Bronchial epithelial cell (primary cell): ENCODE results near the gene SRGAP2C. TPM values are rescaled to one million over a fixed set of nuclear protein-coding genes. Genes with fewer than 3 reads are reported as not detected.
"Not testable (repeated sequence)": the region's sequence is repeated elsewhere in the genome, so short reads cannot be mapped to it uniquely, and the experiment has no call there.

Experiments
- DNase-seq: peaks from one replicate; pipeline ENCODE4 v3.0.0-alpha.2; 2010; ENCODE audit warnings: low read depth
- FAIRE-seq: peaks from 2 replicates; lab custom pipeline; 2011; peaks lifted over from hg19 to GRCh38; lab: Jason Lieb, UNC
- H3K27me3 ChIP-seq: 2 replicates; pipeline ENCODE4 v1.5.1; 2011; ENCODE audit warnings: low read length; ENCODE audit not compliant: control insufficient read depth, insufficient read depth
- H3K36me3 ChIP-seq: 2 replicates; pipeline ENCODE4 v1.5.1; 2011; ENCODE audit warnings: low read length; ENCODE audit not compliant: control insufficient read depth, insufficient read depth
- H3K4me3 ChIP-seq: 2 replicates; pipeline ENCODE4 v1.5.1; 2011; ENCODE audit warnings: mild to moderate bottlenecking, low read depth, low read length, control low read depth
- total RNA-seq: library from RNA; depleted of rRNA; stranded (reverse); fragments of >200 nt; gene quantifications from 2 replicates; pipeline ENCODE4 v1.2.1, GENCODE V29; 2014

Gene SRGAP2C
- total RNA-seq, 1 donor from 2014 or later = 11.6 TPM

DNA sequence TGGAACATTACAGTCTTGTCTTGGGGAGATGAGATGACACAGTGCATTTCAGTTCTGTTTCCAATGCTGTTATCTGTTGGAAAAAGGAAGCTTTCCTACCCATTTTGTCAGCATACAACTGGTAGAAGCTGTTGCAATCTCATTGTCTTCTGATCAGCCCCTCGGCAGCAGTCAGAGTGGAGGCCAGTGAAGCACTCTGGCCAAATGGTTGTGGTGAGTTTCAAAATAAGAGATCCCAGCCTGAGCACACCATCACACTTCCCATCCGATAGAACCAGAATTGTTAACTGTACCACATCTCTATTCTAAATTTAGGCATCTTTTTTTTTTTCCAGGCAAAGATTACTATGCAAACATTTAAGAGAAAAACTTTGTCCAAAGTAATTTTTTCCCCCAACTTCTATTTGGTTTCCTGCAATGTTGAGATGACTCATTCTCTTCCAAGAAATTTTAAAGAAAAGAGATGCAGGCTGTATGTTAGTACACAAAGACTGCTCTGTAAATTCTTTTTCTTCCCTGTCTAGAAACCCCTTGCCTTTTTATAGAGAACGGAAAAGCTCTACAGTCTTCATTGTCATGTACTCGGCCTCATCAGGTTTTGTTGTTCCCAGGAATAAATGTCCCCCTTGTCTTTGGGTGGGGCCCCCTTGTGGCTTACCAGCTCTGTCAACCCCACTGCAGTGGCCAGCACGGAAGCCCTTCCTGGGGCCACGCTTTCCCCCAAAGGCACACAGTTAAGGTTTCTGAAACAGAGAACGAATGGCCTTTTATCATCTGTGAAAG lies 176.9 kb downstream of the SRGAP2C start:
- H3K4me3 ChIP-seq, DNase-seq, H3K27me3 ChIP-seq, FAIRE-seq, H3K36me3 ChIP-seq: not testable (repeated sequence)

DNA sequence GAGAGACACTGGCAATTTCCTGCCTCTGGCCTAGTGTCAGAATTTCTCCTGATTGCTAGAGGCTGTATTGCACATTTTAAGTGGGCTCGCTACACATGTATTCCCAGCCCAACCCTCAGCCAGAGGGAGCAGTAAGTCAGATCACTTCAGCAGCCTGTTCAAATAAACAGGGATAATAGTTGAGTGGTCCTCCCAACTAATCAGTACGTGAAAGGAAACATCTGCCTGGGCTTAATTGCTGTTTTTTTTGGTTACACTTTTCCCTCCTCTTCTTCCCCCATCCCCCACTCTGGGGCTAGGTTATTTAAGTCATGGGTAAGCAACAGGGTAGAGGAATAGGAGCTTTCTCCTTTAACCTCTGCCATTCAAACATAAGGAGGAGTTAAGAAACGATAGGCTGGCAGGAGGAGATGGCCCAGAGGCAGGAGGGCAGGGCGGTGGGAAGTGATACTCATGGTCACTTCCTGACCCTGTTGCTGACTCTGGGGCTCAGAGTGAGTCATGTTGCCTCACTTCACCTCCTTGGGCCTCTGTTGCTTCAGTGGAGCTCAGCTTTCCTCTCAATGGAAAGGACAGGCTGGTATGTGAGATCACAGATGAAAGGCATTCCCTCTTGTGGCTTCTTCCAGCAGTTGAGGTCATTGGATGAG lies 177.6 kb downstream of the SRGAP2C start:
- not testable (repeated sequence) for H3K27me3 ChIP-seq, DNase-seq, H3K4me3 ChIP-seq, H3K36me3 ChIP-seq, FAIRE-seq

DNA sequence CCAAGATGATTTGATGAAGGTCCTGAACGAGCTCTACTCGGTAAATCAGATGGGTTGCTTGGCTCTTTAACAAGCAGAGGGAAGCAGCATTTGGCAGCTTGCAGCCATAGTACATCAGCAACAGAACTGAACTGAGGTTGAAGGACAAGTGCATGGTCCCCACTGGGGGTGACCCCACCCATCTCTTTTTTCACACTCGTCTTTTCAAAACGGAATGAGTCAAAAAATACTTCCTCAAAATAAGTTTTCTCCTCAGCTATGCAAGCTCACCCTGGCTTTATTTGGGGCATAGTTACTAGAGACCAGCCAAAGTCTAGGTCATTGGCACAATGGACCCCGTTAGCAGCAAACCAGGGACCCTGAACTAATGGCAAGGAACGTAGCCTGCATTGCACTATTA lies 180.5 kb downstream of the SRGAP2C start:
- H3K4me3 ChIP-seq, H3K27me3 ChIP-seq, DNase-seq, FAIRE-seq, H3K36me3 ChIP-seq: not testable (repeated sequence)

DNA sequence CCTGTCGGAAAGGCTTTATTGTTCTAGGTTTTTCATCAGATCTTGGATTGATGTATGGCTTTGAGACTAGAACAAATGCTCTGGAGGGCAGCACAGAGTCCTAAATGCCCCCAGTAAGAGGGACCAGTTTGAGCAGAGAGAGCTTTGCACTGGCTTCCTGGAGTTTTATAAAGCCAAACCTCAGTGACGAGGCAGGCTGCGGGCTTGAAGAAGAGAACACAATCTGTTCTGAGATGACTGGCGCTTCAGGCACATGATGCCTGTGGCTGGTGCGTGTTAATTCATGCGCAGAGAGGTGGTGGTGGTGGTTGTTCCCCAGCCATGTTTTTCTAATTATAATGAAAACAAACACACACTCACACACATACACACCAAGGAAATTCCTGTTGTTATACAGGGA lies 180.9 kb downstream of the SRGAP2C start:
- not testable (repeated sequence) for FAIRE-seq, H3K27me3 ChIP-seq, H3K4me3 ChIP-seq, DNase-seq, H3K36me3 ChIP-seq

DNA sequence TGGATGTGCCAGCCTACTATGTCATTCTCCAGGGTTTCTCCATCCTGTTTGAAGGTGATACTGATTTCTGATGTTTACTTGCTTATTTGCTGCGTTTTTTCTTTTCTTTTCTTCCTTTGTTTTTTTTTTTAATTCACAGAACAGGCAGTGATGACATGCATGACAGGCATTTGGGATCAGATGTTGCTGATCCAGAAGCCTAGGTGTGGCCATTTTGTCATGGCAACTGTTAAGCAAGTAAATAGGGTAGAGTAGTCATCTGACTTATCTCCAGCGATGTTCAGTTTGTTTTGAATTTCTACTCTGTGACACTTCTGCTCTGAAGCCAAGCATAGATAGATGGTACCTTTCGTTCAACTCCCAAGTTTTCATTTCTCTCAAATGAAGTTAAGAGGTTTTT lies 181.4 kb downstream of the SRGAP2C start:
- not testable (repeated sequence) for H3K27me3 ChIP-seq, H3K36me3 ChIP-seq, H3K4me3 ChIP-seq, DNase-seq, FAIRE-seq

DNA sequence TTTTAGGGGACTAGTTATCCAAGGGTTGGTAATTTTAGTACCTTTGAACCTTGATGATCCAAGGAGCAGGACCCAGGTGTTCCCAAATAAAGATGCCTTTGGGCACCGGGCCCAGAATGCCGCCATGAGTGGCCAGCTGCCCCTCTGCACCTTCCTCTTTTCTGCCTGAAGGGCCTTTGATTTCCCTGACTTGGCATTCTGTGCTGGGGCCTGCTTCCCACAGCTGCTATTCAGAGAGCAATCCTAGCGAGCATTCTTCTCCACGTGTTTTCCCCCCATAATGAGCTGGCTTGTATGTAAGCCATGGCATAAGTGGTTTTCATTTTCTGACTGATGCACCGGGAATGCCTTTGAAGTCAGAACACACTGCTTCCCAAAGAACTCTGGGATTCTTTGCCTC lies 184.1 kb downstream of the SRGAP2C start:
- DNase-seq, H3K36me3 ChIP-seq, H3K4me3 ChIP-seq, H3K27me3 ChIP-seq, FAIRE-seq: not testable (repeated sequence)

DNA sequence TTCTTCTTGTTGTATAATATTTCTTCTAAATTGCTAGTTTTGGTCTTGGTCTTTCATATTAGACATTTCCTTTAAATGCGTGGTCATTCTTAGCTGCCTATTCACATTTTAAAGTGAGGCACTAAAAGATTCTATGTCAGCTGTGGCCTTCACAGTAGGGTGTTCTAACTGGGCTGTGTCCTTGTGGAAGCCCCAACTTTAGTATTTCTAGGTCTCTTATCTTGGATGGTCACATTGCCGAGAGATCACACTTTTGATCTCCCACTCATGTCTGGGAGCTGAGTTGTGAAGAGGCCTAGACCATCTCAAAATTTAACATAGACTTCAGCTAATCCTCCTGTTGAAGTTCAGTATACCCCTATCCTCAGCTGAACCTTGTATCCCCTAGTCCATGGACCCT lies 185.2 kb downstream of the SRGAP2C start:
- not testable (repeated sequence) for H3K27me3 ChIP-seq

DNA sequence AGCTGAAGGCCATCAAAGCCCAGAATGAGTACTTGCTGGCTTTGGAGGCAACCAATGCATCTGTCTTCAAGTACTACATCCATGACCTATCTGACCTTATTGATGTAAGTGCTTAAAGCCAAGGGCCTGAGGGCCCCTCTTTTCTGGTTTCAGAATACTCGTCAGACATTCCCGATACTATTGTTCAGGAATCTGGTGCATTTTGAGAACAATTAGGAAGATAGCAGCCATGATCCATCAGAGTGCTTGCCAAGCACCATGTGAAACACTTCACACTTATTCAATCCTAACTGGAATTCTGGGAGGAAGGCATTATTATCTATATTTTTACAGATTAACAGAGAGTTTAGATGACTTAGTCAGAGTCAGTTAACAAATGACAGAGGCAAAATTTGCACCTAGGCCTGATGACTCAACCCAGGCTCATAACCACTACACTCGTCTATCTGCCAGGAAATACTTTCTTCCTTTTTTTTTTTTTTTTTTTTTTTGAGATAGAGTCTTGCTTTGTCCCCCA lies 190.1 kb downstream of the SRGAP2C start:
- H3K4me3 ChIP-seq, H3K36me3 ChIP-seq, FAIRE-seq, H3K27me3 ChIP-seq: not testable (repeated sequence)
- DNase-seq = peak; percentile 23

More for the DNA sequence above, 185.2 kb downstream of the SRGAP2C start:
- not testable (repeated sequence) for H3K4me3 ChIP-seq, FAIRE-seq, H3K36me3 ChIP-seq, DNase-seq

DNA sequence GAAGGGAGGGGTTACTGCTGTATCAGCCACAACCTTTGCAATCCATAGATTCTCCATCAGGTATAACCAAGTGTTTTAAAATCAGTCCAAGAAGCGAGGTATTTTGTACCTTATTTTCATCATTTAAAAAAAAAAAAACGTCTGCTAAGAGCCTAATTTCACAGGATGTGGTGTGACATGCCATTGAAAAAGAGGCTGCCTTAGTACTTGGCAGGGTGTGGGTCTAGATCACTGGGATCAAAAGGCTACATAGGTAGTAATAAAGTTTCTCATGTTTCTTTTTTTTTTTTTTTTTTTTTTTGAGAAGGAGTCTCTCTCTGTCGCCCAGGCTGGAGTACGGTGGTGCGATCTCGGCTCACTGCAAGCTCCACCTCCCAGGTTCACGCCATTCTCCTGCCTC lies 192.2 kb downstream of the SRGAP2C start:
- not testable (repeated sequence) for H3K36me3 ChIP-seq, DNase-seq, H3K4me3 ChIP-seq, H3K27me3 ChIP-seq, FAIRE-seq

DNA sequence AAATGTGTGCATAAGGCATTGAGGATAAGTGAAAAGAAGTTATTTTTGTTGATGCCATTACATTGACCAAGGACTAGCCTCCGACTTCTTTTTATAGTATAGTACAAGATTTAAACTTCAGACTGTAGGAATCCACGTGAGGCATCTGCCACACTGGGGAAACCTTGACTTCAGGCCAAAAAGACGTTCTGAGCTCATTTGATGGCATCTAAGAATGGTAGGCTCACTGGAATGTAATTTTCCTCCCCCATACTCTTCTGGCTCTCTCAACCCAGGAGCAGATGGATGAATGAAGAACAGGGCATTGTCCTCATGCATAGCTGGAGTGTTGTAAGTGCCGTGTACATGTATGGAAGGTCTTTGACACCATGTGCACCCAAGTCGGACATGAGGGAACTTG lies 194.0 kb downstream of the SRGAP2C start:
- not testable (repeated sequence) for FAIRE-seq, H3K36me3 ChIP-seq, DNase-seq, H3K27me3 ChIP-seq, H3K4me3 ChIP-seq

DNA sequence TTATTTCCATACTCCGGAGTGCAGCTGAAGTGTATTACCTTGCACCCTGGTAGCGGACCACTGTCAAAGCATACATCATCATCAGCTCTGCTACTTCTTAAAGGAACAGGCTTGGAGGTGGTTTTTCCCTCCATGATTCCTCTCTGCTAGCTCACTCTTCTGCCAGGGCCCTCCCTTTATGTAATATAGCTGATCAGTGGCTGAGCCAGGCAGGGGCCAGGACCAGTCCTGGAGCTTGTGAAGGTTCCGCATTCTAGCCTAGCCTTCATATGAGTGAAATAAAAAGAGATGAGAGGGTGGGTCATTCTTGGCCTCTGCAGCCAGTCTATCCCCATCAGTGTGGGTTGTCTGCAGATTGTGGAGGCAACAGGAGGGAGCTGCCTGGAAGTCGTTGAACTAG lies 200.0 kb downstream of the SRGAP2C start:
- not testable (repeated sequence) for H3K4me3 ChIP-seq, DNase-seq, H3K27me3 ChIP-seq, FAIRE-seq, H3K36me3 ChIP-seq

DNA sequence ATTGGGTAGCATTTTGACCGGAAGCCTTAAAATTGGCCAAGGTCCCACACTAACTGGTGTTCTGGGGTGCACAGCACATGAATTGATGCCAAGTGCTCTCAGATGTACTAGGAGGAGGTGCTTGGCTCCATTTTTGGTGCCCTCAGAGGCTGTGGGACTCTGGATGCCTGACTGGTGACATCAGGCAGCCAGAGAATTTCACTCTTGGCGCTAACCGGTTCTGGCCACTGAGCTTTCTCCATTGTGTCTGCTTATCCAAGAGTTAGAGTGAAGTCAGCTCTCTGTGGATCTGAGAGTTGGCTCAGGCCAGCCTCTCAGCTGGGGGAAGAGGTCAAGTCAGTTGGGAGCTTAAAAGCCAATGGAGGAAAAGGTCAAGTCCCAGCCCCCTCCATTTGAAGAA lies 200.4 kb downstream of the SRGAP2C start:
- H3K36me3 ChIP-seq, H3K4me3 ChIP-seq, DNase-seq, FAIRE-seq, H3K27me3 ChIP-seq: not testable (repeated sequence)

DNA sequence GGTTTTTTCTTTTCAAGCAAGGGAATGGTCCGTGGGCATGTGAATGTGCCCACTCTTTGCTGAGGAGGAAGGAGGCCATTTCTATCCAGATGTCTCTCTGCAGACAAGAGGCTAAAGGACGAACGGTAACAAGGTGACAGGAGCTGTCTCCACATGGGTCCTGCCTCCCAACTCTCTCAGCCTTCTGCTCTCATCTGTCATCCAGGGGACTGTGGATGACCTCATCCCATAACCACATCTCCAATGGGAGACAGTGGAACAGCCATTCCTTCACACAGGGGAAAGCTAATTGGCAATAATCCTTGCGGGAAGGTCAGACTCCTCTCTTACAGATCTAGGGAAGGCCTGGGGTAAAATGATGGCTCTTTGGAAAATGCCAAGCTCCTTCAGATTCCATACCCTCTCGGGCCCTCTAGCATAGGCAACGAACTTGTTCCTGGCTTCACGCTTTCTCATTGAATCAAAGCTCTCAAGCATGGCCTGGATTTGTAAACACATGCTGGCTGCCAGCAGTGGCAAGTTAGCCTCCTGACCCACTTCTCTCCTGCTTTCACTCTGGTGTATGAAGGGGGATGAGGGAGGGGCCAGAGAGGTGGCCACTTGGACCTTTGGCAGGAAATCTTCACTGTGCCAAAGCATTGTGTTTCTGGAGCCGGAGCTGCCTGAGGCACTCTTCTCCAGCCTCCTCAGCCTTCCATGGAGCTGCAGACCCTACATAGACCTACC lies 201.0 kb downstream of the SRGAP2C start:
- H3K27me3 ChIP-seq, H3K36me3 ChIP-seq, H3K4me3 ChIP-seq, FAIRE-seq, DNase-seq: not testable (repeated sequence)
